ENCODE results near the gene LRRC41.

Gene LRRC41

GRCh38 chr1:46263146-46263545 is 40.3 kb downstream of the LRRC41 start:
- DNase-seq (ENCODE audit: extremely low spot score), result no peak
- TF ChIP-seq PKNOX1 (IDR thresholded peaks at IDR 0.05), result no peak
- TF ChIP-seq HDGF (IDR thresholded peaks at IDR 0.05; ENCODE audit: borderline replicate concordance), result no peak
- no peak for TF ChIP-seq BHLHE40 (IDR thresholded peaks at IDR 0.05; ENCODE audit: borderline replicate concordance)
- TF ChIP-seq ELF4 (IDR thresholded peaks at IDR 0.05), result no peak
- TF ChIP-seq ARNT (IDR thresholded peaks at IDR 0.05), result no peak
- ChIA-PET CTCF (no interaction called here), POLR2A (interaction anchor here (1.0 to 1.9 kb wide), 6 partner anchors 11 to 21 kb away, joined by 3 to 14 read pairs (median 4); partner anchors contain the start of gene RAD54L)

- ChIA-PET POLR2A (interaction anchor here (1.0 to 1.9 kb wide), 6 partner anchors 11 to 22 kb away, joined by 3 to 14 read pairs (median 4); partner anchors contain the start of gene RAD54L), CTCF (interaction anchor here (0.6 kb wide), 1 partner anchor 61 kb away, joined by 8 read pairs; no protein-coding TSS in a partner anchor)
- no peak for DNase-seq (ENCODE audit: extremely low spot score)
- TF ChIP-seq SP1 (IDR thresholded peaks at IDR 0.05) (no peak), BHLHE40 (IDR thresholded peaks at IDR 0.05; ENCODE audit: borderline replicate concordance) (no peak), ARNT (IDR thresholded peaks at IDR 0.05) (no peak), ZNF384 (IDR thresholded peaks at IDR 0.05) (no peak), FOXM1 (IDR thresholded peaks at IDR 0.05; ENCODE audit: borderline replicate concordance) (no peak), NFRKB (IDR thresholded peaks at IDR 0.05) (no peak)
These were observed 40.9 kb downstream of the LRRC41 start for GRCh38 chr1:46262508-46262907.

- no peak for DNase-seq (ENCODE audit: extremely low spot score)
- CTCF ChIA-PET, result no interaction called here
- TF ChIP-seq PKNOX1 (IDR thresholded peaks at IDR 0.05), result no peak
- TF ChIP-seq ELF4 (IDR thresholded peaks at IDR 0.05), result no peak
- no peak for TF ChIP-seq SUZ12 (IDR thresholded peaks at IDR 0.05)
- no peak for TF ChIP-seq HDGF (IDR thresholded peaks at IDR 0.05; ENCODE audit: borderline replicate concordance)
- no peak for TF ChIP-seq CTBP1 (IDR thresholded peaks at IDR 0.05; ENCODE audit: borderline replicate concordance)
- no peak for TF ChIP-seq SP1 (IDR thresholded peaks at IDR 0.05)
- TF ChIP-seq ARNT (IDR thresholded peaks at IDR 0.05), result no peak
- no peak for TF ChIP-seq BHLHE40 (IDR thresholded peaks at IDR 0.05; ENCODE audit: borderline replicate concordance)
- no peak for TF ChIP-seq TARDBP (IDR thresholded peaks at IDR 0.05)
- TF ChIP-seq NFRKB (IDR thresholded peaks at IDR 0.05), result no peak
- POLR2A ChIA-PET, result no interaction called here
These were observed 46.9 kb downstream of the LRRC41 start for GRCh38 chr1:46256523-46256922.

GRCh38 chr1:46254668-46255067 is 48.7 kb downstream of the LRRC41 start:
- POLR2A ChIA-PET, result interaction anchor here (1.1 to 2.4 kb wide), 3 partner anchors 8 to 11 kb away, joined by 3 to 11 read pairs (median 3); no protein-coding TSS in a partner anchor
- CTCF ChIA-PET, result interaction anchor here (0.9 kb wide), 1 partner anchor 10 kb away, joined by 3 read pairs; no protein-coding TSS in a partner anchor
- no peak for TF ChIP-seq FOXM1 (IDR thresholded peaks at IDR 0.05; ENCODE audit: borderline replicate concordance)
- TF ChIP-seq LEF1 (IDR thresholded peaks at IDR 0.05; ENCODE audit: borderline replicate concordance), result no peak
- TF ChIP-seq FOXK2 (IDR thresholded peaks at IDR 0.05), result no peak
- no peak for TF ChIP-seq ELF4 (IDR thresholded peaks at IDR 0.05)
- TF ChIP-seq ARNT (IDR thresholded peaks at IDR 0.05), result no peak
- no peak for TF ChIP-seq FOXA1 (IDR thresholded peaks at IDR 0.05)
- TF ChIP-seq L3MBTL2 (conservative IDR thresholded peaks at IDR 0.05), result no peak
- TF ChIP-seq SUZ12 (IDR thresholded peaks at IDR 0.05), result no peak
- no peak for TF ChIP-seq SP1 (IDR thresholded peaks at IDR 0.05)
- TF ChIP-seq CTBP1 (IDR thresholded peaks at IDR 0.05; ENCODE audit: borderline replicate concordance), result no peak
- TF ChIP-seq ZNF384 (IDR thresholded peaks at IDR 0.05), result no peak
- no peak for DNase-seq (ENCODE audit: extremely low spot score)

GRCh38 chr1:46248122-46248920 is 55.1 kb downstream of the LRRC41 start:
- ChIA-PET POLR2A (interaction anchor here (0.7 to 2.6 kb wide), 4 partner anchors 10 to 92 kb away, joined by 3 to 16 read pairs (median 6); partner anchors contain the start of gene NSUN4), CTCF (interaction anchor here (0.5 to 0.7 kb wide), 2 partner anchors 133 to 225 kb away, joined by 3 read pairs; no protein-coding TSS in a partner anchor)
- DNase-seq (ENCODE audit: extremely low spot score), result peak; percentile 45
- TF ChIP-seq NFRKB (IDR thresholded peaks at IDR 0.05) (no peak), SUZ12 (IDR thresholded peaks at IDR 0.05) (no peak), FOXM1 (IDR thresholded peaks at IDR 0.05; ENCODE audit: borderline replicate concordance) (no peak), BHLHE40 (IDR thresholded peaks at IDR 0.05; ENCODE audit: borderline replicate concordance) (no peak), ZNF384 (IDR thresholded peaks at IDR 0.05) (no peak), FOXA1 (IDR thresholded peaks at IDR 0.05) (no peak), LEF1 (IDR thresholded peaks at IDR 0.05; ENCODE audit: borderline replicate concordance) (no peak), ELF4 (IDR thresholded peaks at IDR 0.05) (no peak), CTBP1 (IDR thresholded peaks at IDR 0.05; ENCODE audit: borderline replicate concordance) (no peak), SP1 (IDR thresholded peaks at IDR 0.05) (no peak), PKNOX1 (IDR thresholded peaks at IDR 0.05) (no peak), ARNT (IDR thresholded peaks at IDR 0.05) (no peak), FOXK2 (IDR thresholded peaks at IDR 0.05) (no peak), L3MBTL2 (conservative IDR thresholded peaks at IDR 0.05) (no peak), TARDBP (IDR thresholded peaks at IDR 0.05) (no peak)

Measured in HEK293T (cell line).